Sigmoid colon (tissue), 4 donors: ENCODE measurements around the gene RABGGTA.

Experiments
- CTCF ChIP-seq, 4 experiments: fragments of 450-650 bp in 3 of 4; fragments of 200-600 bp in 1 of 4; IDR thresholded peaks; one replicate each; pipeline ENCODE4 v1.5.1; 2016 to 2019; ENCODE audit warnings: antibody characterized with exemption in 4 of 4, mild to moderate bottlenecking in 3 of 4, moderate library complexity in 2 of 4
- POLR2A ChIP-seq, 2 donors: fragments of 450-650 bp; IDR thresholded peaks; one replicate each; pipeline ENCODE4 v1.6.1; 2016; ENCODE audit warnings: antibody characterized with exemption in 2 of 2, mild to moderate bottlenecking in 2 of 2, moderate library complexity in 2 of 2
- POLR2AphosphoS5 ChIP-seq, 4 donors: sonication (generic); formaldehyde crosslinking; IDR thresholded peaks; one replicate each; pipeline ENCODE4 v1.6.1; 2017; ENCODE audit warnings: antibody characterized with exemption in 4 of 4

GRCh38 chr14:24274101-24274543 lies 2.7 kb upstream of the RABGGTA start:
- no peak for TF ChIP-seq CTCF (IDR thresholded peaks at IDR 0.05)
- no peak for TF ChIP-seq POLR2A (IDR thresholded peaks at IDR 0.05)
- no peak for TF ChIP-seq POLR2AphosphoS5 (IDR thresholded peaks at IDR 0.05)
